Stimulated activated CD8-positive, alpha-beta memory T cell treated with anti-CD3 and anti-CD28 coated beads, Interleukin-15, amount 100 ng/mL, for 4 hours (primary cell): ENCODE results near the gene QRFPR.
"Not testable (repeated sequence)": the region's sequence is repeated elsewhere in the genome, so short reads cannot be mapped to it uniquely, and the experiment has no call there.

ENCODE experiments used
- DNase-seq, 2 donors: peaks; one replicate each; pipeline ENCODE4 v3.0.0-alpha.2; 2020; ENCODE audit warnings: low read depth in 2 of 2

The QRFPR gene

GRCh38 chr4:121339824-121340223, 41.0 kb downstream of the QRFPR start:
- DNase-seq = no peak

- DNase-seq = no peak
Measured at GRCh38 chr4:121339307-121339706, 41.5 kb downstream of the QRFPR start.

GRCh38 chr4:121338518-121338917, 42.3 kb downstream of the QRFPR start:
- DNase-seq = no peak

DNA sequence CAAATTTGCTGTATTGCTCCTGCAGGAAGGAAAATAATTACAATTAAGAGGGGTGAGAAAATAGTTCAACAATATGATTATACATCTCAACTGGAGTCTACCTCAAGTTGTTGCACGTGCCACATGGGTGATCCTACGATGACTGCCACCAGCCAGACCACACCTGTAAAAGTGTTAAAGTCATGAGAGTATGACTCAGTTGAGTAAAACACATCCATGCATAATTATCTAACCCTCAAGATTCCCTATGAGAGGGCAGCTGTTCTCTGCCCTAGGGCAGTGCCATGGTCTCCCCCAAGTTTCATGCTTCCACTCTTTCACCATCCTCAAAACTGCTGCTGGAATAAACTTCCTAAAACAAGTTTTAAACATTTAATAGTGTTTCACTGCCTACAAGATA, 44.1 kb downstream of the QRFPR start:
- DNase-seq = no peak

- no peak for DNase-seq
Measured at GRCh38 chr4:121330180-121330665, 50.6 kb downstream of the QRFPR start.

GRCh38 chr4:121326597-121326996, 54.2 kb downstream of the QRFPR start:
- no peak for DNase-seq

DNA sequence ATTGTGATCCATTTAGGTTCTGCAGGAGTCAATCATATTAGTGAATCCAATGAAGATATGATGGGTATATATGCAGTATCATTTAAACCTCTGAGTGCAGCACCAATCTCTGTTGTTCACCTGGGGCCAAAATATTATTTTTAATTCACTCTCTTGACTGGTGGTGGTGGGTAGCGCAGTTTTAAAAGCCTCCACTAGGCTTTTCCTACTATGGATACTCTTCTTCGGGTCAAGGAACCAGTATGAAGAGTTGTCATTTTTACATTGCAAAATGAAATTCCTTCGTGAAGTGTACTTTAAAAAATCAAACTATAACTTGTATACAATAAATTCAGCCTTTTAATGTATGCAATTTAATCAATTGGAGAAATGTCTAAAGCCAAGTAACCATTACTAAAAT, 56.5 kb downstream of the QRFPR start:
- no peak for DNase-seq

DNA sequence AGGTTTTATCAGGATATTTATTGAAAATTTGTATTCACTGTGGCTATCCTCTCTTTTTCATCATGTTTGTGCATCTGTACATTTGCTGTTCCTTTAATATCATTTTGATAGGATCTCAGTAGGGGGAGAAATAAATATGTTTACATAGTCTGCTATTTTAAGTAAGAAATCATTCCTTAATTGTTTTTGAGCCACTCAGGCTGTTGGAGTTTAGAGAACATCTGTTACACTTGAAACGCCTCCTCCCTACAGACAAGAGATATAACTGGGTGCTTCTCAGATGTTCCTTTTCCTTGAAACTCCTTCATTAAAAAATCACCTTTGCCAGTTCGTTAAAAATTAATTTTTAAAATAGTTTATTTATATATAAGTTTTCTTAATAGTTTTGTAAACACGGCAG, 59.4 kb downstream of the QRFPR start:
- DNase-seq = no peak

DNA sequence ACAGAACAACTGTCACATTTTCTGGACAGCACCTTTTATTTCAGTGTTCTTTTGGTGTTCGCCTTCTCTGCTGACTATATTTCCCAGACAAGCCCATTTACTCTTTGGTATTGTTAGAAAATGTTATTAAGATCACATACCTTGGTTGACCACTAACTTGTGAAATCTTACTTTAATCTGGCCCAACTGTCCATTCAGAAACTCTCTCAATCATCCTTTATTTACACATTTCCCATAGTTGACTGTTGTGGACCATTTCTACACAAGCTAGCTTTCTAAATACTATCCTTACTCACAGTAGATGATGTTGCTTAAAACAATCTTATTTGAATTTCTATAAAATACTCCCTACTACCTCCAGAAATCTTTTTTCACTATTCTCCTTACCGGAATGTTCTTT, 64.7 kb downstream of the QRFPR start:
- no peak for DNase-seq

- DNase-seq = not testable (repeated sequence)
Measured at GRCh38 chr4:121313430-121313829, 67.4 kb downstream of the QRFPR start.

DNA sequence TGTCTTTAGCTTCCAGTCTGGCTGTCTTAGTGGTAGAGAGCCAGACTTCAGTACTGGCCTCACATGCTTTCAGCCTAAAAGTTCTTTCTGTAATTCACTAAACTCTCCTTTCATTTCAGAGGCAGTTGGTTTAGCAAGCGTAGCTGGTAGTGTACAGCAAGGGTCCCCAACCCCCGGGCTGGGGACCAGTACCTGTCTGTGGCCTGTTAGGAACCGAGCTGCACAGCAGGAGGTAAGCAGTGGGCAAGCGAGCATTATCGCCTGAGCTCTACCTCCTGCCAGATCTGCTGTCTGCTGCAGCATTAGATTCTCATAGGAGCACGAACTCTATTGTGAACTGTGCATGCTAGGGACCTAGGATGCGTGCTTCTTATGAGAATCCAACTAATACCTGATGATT, 72.0 kb downstream of the QRFPR start:
- DNase-seq = no peak

- no peak for DNase-seq
Measured at GRCh38 chr4:121308328-121308663, 72.5 kb downstream of the QRFPR start.

- DNase-seq = no peak
Measured at GRCh38 chr4:121307445-121308327, 73.1 kb downstream of the QRFPR start.

GRCh38 chr4:121306931-121307330, 73.9 kb downstream of the QRFPR start:
- no peak for DNase-seq

DNA sequence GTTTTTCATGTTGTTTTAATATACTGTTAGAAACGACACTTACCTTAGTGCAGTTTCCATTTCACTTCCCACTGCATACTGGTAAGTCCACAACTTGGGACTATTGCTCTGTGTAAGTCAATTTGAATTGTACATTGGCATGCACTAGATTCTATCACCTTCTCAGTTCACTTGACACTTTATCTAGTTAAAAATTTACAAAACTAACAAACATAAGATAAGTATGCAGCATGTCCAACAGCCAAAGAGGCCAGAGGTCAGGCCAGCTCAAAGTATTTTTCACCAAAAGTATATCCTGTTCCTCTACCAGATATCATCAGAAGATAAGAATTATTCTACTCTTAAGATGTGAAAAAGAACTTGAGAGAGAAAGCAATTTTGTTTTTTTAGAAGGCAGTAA, 75.9 kb downstream of the QRFPR start:
- DNase-seq = no peak

GRCh38 chr4:121299367-121299766, 81.5 kb downstream of the QRFPR start:
- no peak for DNase-seq

DNA sequence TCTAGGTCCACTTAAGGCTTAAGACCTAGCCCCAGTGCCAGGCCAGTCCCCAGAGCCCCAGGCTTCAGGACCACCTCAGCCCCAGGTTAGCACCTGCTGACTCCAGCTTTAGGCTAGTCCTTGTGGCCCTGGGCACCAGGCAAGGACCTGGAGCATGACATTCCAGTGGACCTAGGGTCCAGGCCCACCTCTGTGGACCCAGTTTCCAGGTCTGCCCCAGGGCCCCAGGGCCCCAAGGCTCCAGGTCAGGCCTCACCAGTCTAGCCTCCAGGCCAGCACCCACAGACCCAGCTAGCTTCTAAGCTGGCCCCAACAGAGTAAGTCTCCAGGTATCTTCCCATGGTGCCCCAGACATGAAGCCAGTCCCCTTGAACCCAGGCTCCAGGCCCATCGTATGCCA, 97.5 kb downstream of the QRFPR start:
- DNase-seq = no peak

GRCh38 chr4:121280425-121280824, 100.4 kb downstream of the QRFPR start:
- no peak for DNase-seq

GRCh38 chr4:121278811-121279368, 101.9 kb downstream of the QRFPR start:
- no peak for DNase-seq
